GM23338 (cell line): ENCODE measurements around the gene PRAF2.

Source experiments
- CREB1 ChIP-seq: fragments of 250-450 bp; sonication (Bioruptor Pico); IDR thresholded peaks from 2 replicates; pipeline ENCODE4 v1.5.0; 2020; ENCODE audit warnings: low read depth, mild to moderate bottlenecking, moderate library complexity
- CTCF ChIP-seq, 2 experiments: fragments of 200-600 bp in 1 of 2; sonication (generic) in 1 of 2; conservative IDR thresholded peaks; 2 replicates each; pipeline versions ENCODE4 v1.5.1 to v1.6.1; 2016 to 2017; ENCODE audit warnings: antibody characterized with exemption in 2 of 2, low read depth in 2 of 2, mild to moderate bottlenecking in 2 of 2, moderate library complexity in 1 of 2
- EZH2 ChIP-seq: fragments of 200-600 bp; sonication (generic); IDR thresholded peaks from one replicate; pipeline ENCODE4 v1.8.0; 2017; ENCODE audit warnings: antibody characterized with exemption, mild to moderate bottlenecking, low read depth; ENCODE audit not compliant: unreplicated experiment
- EZH2phosphoT487 ChIP-seq: fragments of 200-600 bp; sonication (generic); IDR thresholded peaks from one replicate; pipeline ENCODE4 v1.8.1; 2018; ENCODE audit warnings: antibody characterized with exemption; ENCODE audit not compliant: unreplicated experiment
- JUNB ChIP-seq: IDR thresholded peaks from one replicate; pipeline ENCODE4 v1.6.1; 2016; ENCODE audit warnings: antibody characterized with exemption; ENCODE audit not compliant: unreplicated experiment
- NANOG ChIP-seq: IDR thresholded peaks from 2 replicates; pipeline ENCODE4 v1.6.1; 2016; ENCODE audit warnings: antibody characterized with exemption, borderline replicate concordance
- POLR2AphosphoS5 ChIP-seq: IDR thresholded peaks from 2 replicates; pipeline ENCODE4 v1.6.1; 2016; ENCODE audit warnings: antibody characterized with exemption, low read depth
- REST ChIP-seq: IDR thresholded peaks from one replicate; pipeline ENCODE4 v1.6.1; 2018; ENCODE audit warnings: antibody characterized with exemption; ENCODE audit not compliant: unreplicated experiment
- STAT1 ChIP-seq: IDR thresholded peaks from one replicate; pipeline ENCODE4 v1.6.1; 2016; ENCODE audit warnings: antibody characterized with exemption; ENCODE audit not compliant: unreplicated experiment
- ZNF114 ChIP-seq: fragments of 250-450 bp; sonication (Bioruptor Pico); IDR thresholded peaks from 2 replicates; pipeline ENCODE4 v1.5.0; 2020; ENCODE audit warnings: mild to moderate bottlenecking, moderate library complexity
- ZNF331 ChIP-seq: fragments of 250-450 bp; sonication (Bioruptor Pico); IDR thresholded peaks from 2 replicates; pipeline ENCODE4 v1.5.0; 2020; ENCODE audit warnings: low read depth, mild to moderate bottlenecking, moderate library complexity
- TF ChIP-seq, protein P1 (sequence below): IDR thresholded peaks from 2 replicates; pipeline ENCODE4 v1.6.1; 2016; ENCODE audit warnings: antibody characterized with exemption
- TF ChIP-seq, protein P2 (sequence below): fragments of 250-450 bp; sonication (Bioruptor Pico); IDR thresholded peaks from 2 replicates; pipeline ENCODE4 v1.5.0; 2020; ENCODE audit warnings: mild to moderate bottlenecking, moderate library complexity

DNA sequence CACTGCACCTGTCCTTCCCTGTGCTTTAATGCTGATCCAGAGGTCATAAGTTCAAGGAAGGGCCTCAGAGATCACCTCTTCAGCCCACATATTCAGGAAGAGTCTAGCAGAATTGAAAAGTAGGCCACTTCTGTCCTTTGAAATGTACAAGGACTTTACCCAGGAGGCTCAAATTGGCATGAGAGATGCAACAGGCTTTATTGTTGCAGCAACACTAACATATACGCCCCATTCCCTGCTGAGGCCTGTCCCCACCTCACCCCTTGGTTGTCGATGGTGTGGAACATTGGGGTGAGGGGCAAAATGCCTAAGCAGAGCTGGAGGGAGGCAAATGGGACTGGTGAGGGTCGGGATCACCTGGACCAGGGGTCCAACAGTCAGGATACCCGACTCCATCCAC, 2.8 kb downstream of the PRAF2 start:
- TF ChIP-seq CTCF (conservative IDR thresholded peaks at IDR 0.05; ENCODE audit: low read depth in 2 of 2) (no peak), ZNF331 (CRISPR knock-in tag) (no peak), EZH2 (no peak), REST (no peak), POLR2AphosphoS5 (no peak), EZH2phosphoT487 (no peak), NANOG (no peak), JUNB (no peak), ZNF114 (no peak), CREB1 (CRISPR knock-in tag) (no peak), STAT1 (no peak)
- TF ChIP-seq, protein P1, sequence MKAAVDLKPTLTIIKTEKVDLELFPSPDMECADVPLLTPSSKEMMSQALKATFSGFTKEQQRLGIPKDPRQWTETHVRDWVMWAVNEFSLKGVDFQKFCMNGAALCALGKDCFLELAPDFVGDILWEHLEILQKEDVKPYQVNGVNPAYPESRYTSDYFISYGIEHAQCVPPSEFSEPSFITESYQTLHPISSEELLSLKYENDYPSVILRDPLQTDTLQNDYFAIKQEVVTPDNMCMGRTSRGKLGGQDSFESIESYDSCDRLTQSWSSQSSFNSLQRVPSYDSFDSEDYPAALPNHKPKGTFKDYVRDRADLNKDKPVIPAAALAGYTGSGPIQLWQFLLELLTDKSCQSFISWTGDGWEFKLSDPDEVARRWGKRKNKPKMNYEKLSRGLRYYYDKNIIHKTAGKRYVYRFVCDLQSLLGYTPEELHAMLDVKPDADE: no peak
- TF ChIP-seq, protein P2, sequence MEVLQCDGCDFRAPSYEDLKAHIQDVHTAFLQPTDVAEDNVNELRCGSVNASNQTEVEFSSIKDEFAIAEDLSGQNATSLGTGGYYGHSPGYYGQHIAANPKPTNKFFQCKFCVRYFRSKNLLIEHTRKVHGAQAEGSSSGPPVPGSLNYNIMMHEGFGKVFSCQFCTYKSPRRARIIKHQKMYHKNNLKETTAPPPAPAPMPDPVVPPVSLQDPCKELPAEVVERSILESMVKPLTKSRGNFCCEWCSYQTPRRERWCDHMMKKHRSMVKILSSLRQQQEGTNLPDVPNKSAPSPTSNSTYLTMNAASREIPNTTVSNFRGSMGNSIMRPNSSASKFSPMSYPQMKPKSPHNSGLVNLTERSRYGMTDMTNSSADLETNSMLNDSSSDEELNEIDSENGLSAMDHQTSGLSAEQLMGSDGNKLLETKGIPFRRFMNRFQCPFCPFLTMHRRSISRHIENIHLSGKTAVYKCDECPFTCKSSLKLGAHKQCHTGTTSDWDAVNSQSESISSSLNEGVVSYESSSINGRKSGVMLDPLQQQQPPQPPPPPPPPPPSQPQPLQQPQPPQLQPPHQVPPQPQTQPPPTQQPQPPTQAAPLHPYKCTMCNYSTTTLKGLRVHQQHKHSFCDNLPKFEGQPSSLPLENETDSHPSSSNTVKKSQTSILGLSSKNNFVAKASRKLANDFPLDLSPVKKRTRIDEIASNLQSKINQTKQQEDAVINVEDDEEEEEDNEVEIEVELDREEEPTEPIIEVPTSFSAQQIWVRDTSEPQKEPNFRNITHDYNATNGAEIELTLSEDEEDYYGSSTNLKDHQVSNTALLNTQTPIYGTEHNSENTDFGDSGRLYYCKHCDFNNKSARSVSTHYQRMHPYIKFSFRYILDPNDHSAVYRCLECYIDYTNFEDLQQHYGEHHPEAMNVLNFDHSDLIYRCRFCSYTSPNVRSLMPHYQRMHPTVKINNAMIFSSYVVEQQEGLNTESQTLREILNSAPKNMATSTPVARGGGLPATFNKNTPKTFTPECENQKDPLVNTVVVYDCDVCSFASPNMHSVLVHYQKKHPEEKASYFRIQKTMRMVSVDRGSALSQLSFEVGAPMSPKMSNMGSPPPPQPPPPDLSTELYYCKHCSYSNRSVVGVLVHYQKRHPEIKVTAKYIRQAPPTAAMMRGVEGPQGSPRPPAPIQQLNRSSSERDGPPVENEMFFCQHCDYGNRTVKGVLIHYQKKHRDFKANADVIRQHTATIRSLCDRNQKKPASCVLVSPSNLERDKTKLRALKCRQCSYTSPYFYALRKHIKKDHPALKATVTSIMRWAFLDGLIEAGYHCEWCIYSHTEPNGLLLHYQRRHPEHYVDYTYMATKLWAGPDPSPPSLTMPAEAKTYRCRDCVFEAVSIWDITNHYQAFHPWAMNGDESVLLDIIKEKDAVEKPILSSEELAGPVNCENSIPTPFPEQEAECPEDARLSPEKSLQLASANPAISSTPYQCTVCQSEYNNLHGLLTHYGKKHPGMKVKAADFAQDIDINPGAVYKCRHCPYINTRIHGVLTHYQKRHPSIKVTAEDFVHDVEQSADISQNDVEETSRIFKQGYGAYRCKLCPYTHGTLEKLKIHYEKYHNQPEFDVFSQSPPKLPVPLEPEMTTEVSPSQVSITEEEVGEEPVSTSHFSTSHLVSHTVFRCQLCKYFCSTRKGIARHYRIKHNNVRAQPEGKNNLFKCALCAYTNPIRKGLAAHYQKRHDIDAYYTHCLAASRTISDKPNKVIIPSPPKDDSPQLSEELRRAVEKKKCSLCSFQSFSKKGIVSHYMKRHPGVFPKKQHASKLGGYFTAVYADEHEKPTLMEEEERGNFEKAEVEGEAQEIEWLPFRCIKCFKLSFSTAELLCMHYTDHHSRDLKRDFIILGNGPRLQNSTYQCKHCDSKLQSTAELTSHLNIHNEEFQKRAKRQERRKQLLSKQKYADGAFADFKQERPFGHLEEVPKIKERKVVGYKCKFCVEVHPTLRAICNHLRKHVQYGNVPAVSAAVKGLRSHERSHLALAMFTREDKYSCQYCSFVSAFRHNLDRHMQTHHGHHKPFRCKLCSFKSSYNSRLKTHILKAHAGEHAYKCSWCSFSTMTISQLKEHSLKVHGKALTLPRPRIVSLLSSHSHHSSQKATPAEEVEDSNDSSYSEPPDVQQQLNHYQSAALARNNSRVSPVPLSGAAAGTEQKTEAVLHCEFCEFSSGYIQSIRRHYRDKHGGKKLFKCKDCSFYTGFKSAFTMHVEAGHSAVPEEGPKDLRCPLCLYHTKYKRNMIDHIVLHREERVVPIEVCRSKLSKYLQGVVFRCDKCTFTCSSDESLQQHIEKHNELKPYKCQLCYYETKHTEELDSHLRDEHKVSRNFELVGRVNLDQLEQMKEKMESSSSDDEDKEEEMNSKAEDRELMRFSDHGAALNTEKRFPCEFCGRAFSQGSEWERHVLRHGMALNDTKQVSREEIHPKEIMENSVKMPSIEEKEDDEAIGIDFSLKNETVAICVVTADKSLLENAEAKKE (CRISPR knock-in tag): no peak
